GM20000 (cell line): ENCODE data around the gene ZRANB1.
"Not testable (repeated sequence)": the region's sequence is repeated elsewhere in the genome, so short reads cannot be mapped to it uniquely, and the experiment has no call there.

Source experiments
- DNase-seq: peaks from one replicate; pipeline ENCODE4 v3.0.0; 2012; ENCODE audit warnings: low spot score
- TF ChIP-seq, protein P1 (sequence below): IDR thresholded peaks from 2 replicates; pipeline ENCODE4 v1.5.1; 2012; ENCODE audit warnings: mild to moderate bottlenecking, control low read depth; ENCODE audit errors: extremely low read depth, missing control alignments

The ZRANB1 gene

DNA sequence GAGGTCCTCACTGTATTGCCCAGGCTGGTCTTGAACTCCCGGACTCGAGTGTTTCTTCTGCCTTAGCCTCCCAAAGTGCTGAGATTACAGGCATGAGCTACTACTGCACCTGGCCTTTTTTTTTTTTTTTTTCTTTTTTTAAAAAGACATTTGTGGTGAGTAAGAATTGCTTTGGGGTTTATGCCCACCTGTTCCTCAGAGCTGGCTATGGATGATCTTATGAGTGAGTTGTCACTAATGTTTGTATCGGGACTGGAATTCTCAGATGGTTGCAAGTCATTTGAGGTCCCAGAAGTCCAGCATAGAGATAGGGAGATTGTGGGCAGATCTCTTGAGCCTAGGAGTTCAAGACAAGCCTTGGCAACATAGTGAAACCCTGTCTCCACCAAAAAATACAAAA lies 35.2 kb downstream of the ZRANB1 start:
- TF ChIP-seq, protein P1, sequence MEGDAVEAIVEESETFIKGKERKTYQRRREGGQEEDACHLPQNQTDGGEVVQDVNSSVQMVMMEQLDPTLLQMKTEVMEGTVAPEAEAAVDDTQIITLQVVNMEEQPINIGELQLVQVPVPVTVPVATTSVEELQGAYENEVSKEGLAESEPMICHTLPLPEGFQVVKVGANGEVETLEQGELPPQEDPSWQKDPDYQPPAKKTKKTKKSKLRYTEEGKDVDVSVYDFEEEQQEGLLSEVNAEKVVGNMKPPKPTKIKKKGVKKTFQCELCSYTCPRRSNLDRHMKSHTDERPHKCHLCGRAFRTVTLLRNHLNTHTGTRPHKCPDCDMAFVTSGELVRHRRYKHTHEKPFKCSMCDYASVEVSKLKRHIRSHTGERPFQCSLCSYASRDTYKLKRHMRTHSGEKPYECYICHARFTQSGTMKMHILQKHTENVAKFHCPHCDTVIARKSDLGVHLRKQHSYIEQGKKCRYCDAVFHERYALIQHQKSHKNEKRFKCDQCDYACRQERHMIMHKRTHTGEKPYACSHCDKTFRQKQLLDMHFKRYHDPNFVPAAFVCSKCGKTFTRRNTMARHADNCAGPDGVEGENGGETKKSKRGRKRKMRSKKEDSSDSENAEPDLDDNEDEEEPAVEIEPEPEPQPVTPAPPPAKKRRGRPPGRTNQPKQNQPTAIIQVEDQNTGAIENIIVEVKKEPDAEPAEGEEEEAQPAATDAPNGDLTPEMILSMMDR = no peak
- no peak for DNase-seq

DNA sequence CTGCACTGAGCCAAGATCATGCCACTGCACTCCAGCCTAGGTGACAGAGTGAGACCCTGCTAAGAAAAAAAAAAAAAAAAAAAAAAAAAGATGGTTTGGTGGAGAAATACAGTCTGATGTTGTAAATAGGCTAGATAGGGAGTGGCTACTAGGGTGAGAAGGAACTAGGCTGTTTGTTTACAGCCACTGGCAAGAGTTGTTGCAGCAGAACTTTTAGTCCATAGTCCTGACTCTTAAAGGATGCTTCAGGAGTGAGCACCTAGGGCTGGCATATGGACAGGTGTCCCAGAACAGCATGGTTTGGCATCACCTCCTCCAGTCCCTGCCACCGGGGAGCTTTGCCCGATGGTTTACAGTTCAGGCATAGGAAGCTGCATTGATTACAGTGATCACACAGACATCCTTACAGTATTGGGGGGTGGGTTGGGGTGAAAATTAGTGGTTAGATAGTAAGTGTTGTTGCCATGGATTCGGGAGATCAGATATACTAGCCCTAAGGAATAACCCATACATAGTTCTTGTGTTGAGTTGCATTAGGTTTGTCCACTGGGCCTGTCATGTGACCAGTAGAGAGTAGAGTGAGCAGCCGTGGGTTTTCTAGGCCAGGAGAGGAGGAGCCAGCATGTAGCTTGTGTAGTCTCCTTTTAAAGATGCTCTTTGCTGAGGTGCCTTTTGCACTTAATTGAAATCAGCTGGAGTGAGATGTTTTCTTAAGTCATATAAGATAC lies 35.9 kb downstream of the ZRANB1 start:
- DNase-seq = no peak
- TF ChIP-seq, protein P1 = no peak

DNA sequence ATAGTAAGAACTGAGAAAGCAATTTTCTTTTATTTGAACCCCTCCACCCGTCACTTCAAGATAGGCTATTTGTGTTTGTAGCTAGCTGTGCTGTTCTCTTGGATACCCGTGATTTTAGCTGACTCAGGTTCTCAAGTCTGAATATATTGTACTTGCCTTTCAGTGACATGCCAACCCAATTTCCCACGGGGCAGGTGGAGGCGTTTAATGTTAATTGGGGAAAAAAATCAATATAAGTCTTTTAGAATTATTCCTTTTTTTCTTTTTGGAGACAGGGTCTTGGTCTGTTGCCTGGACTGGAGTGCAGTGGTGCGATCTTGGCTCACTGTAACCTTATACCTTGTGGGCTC lies 36.4 kb downstream of the ZRANB1 start:
- DNase-seq = no peak
- TF ChIP-seq, protein P1 = no peak

DNA sequence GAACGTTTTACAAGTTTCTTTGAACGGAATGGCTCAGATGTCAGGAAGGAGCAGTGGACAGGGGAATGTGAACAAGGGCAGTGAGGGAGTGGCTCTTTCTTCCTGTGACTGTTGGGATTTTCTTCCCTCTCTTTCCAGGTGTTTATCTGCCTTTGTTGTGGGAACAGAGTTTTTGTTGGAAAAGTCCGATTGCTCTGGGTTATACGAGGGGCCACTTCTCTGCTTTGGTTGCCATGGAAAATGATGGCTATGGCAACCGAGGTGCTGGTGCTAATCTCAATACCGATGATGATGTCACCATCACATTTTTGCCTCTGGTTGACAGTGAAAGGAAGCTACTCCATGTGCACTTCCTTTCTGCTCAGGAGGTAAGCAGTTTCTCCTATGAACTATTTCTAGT lies 41.4 kb downstream of the ZRANB1 start:
- TF ChIP-seq, protein P1 = no peak
- no peak for DNase-seq

DNA sequence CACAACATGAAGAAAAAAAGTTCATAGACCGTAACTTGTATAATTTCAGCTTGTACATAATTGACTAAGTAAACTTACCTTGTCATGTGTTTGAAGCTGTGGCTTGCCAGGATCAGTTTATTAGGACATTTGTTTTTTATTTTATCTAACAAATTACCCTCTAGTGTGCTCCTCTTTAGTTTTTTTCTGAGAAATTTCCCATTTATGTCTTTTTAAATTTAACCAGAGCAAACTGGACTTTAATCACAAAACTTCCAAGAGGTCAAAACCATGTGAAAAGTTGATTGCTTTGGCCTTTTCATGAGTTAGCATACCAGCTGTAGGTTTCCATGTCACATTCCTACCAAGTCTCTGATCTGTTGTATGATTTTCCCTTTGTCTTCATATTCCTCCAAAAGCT lies 42.5 kb downstream of the ZRANB1 start:
- TF ChIP-seq, protein P1 = no peak
- no peak for DNase-seq

DNA sequence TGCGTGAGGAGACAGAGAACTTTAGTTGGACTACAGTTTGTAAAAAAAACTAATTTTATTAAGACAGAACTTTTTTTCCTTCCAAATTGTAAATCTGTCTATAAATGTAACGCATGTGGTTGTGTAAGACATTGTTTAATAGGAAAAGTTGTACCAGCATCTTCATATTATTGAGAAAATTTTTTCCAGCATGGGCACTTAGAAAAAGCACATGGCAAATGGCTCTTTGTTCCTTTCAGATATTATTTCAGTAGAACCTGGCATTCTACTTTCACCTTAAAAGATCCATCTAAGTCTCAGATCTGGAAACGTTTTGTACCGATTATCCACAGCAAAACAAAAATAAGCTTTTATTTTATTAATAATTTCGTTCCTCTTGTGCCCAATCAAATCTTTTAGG lies 43.2 kb downstream of the ZRANB1 start:
- DNase-seq = no peak
- TF ChIP-seq, protein P1 = no peak

DNA sequence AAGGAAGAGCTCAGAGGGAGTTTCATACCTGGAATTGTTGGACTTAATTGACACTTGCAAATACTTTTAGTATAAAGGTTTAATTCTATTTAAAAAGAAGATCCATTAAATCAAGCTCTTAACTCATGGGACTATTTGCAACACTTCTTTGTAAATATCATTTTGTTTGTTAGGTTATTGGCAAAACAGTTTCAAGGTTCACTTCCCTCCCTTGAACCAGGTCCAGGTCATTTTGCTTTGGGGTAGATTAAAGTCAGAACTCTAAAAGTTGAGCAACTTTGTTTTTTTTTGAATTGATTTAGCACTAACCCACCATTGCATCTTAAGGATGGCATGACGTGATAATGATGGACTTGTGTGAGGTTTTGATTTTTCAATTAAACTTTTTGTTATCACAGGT lies 45.9 kb downstream of the ZRANB1 start:
- TF ChIP-seq, protein P1 = no peak
- DNase-seq = no peak

DNA sequence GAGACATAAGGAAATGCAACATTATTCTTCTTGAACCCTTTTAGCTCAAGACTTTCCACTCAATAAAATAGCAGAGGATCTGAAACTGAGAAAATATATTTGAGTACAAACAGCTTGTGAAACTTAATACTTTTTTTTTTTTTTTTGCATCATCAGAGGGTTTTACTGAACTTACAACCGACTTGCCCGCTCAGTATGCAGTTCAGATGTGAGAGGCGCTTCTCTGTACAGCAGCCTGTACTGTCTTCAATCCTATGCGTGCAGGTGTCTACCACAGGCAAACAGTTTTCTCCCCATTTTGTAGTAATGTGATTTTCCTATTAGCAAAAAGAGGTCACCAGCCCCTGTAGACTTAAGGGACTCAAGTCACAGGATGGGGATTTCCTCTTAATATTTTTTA lies 46.8 kb downstream of the ZRANB1 start:
- DNase-seq = not testable (repeated sequence)
